ENCODE results near the gene ADAMTS1.

DNA sequence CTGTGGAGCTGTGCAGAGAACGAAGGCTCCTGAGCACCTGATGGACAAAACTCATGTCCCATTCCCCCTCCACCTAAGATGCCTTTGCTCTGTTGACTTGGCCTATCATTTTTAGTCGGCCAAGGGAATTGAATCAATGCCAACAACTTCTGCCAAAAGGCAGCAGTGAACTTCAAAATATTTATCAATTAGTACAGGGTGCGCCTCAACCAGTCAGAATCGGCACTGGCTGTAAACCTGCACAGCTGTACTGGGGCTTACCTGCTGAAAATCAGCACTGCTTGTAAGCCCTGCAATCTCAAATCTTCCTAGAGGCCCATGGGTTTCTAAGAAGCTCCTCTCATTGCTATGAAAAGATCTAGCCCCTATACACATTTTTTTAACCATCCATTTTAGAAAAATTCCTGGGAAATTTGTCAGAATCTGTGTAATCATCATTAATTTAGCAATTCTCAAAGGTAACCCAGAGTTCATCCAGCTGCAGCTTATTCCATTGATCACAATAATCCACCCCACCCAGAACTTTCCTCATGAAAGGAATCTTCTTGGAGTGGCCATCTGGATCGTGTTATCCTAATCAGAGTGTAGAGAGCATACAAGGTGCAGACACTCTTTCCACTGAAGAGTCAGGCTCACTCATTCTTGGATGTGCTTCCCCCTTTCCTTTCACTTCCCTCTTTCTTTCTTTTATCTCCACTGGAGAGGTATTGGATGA is 40.2 kb downstream of the ADAMTS1 start:
- TF ChIP-seq RARB (CRISPR knock-in tag; IDR thresholded peaks at IDR 0.05) (no peak), PPARA (CRISPR knock-in tag; IDR thresholded peaks at IDR 0.05; ENCODE audit: borderline replicate concordance) (no peak), ZNF70 (CRISPR knock-in tag; IDR thresholded peaks at IDR 0.05) (no peak), CSDC2 (CRISPR knock-in tag; IDR thresholded peaks at IDR 0.05) (no peak), TOX (CRISPR knock-in tag; IDR thresholded peaks at IDR 0.05; ENCODE audit: borderline replicate concordance) (peak; percentile 59; the same call in 1 of the 2 replicates), ZNF8 (CRISPR knock-in tag; IDR thresholded peaks at IDR 0.05) (no peak)
- TF ChIP-seq, protein P1, sequence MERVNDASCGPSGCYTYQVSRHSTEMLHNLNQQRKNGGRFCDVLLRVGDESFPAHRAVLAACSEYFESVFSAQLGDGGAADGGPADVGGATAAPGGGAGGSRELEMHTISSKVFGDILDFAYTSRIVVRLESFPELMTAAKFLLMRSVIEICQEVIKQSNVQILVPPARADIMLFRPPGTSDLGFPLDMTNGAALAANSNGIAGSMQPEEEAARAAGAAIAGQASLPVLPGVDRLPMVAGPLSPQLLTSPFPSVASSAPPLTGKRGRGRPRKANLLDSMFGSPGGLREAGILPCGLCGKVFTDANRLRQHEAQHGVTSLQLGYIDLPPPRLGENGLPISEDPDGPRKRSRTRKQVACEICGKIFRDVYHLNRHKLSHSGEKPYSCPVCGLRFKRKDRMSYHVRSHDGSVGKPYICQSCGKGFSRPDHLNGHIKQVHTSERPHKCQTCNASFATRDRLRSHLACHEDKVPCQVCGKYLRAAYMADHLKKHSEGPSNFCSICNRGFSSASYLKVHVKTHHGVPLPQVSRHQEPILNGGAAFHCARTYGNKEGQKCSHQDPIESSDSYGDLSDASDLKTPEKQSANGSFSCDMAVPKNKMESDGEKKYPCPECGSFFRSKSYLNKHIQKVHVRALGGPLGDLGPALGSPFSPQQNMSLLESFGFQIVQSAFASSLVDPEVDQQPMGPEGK (CRISPR knock-in tag; IDR thresholded peaks at IDR 0.05; ENCODE audit: borderline replicate concordance) = no peak
- TF ChIP-seq, protein P2, sequence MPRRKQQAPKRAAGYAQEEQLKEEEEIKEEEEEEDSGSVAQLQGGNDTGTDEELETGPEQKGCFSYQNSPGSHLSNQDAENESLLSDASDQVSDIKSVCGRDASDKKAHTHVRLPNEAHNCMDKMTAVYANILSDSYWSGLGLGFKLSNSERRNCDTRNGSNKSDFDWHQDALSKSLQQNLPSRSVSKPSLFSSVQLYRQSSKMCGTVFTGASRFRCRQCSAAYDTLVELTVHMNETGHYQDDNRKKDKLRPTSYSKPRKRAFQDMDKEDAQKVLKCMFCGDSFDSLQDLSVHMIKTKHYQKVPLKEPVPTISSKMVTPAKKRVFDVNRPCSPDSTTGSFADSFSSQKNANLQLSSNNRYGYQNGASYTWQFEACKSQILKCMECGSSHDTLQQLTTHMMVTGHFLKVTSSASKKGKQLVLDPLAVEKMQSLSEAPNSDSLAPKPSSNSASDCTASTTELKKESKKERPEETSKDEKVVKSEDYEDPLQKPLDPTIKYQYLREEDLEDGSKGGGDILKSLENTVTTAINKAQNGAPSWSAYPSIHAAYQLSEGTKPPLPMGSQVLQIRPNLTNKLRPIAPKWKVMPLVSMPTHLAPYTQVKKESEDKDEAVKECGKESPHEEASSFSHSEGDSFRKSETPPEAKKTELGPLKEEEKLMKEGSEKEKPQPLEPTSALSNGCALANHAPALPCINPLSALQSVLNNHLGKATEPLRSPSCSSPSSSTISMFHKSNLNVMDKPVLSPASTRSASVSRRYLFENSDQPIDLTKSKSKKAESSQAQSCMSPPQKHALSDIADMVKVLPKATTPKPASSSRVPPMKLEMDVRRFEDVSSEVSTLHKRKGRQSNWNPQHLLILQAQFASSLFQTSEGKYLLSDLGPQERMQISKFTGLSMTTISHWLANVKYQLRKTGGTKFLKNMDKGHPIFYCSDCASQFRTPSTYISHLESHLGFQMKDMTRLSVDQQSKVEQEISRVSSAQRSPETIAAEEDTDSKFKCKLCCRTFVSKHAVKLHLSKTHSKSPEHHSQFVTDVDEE (CRISPR knock-in tag; IDR thresholded peaks at IDR 0.05) = no peak
- TF ChIP-seq, protein P3, sequence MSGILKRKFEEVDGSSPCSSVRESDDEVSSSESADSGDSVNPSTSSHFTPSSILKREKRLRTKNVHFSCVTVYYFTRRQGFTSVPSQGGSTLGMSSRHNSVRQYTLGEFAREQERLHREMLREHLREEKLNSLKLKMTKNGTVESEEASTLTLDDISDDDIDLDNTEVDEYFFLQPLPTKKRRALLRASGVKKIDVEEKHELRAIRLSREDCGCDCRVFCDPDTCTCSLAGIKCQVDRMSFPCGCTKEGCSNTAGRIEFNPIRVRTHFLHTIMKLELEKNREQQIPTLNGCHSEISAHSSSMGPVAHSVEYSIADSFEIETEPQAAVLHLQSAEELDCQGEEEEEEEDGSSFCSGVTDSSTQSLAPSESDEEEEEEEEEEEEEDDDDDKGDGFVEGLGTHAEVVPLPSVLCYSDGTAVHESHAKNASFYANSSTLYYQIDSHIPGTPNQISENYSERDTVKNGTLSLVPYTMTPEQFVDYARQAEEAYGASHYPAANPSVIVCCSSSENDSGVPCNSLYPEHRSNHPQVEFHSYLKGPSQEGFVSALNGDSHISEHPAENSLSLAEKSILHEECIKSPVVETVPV (CRISPR knock-in tag; IDR thresholded peaks at IDR 0.05) = no peak
- TF ChIP-seq, protein P4, sequence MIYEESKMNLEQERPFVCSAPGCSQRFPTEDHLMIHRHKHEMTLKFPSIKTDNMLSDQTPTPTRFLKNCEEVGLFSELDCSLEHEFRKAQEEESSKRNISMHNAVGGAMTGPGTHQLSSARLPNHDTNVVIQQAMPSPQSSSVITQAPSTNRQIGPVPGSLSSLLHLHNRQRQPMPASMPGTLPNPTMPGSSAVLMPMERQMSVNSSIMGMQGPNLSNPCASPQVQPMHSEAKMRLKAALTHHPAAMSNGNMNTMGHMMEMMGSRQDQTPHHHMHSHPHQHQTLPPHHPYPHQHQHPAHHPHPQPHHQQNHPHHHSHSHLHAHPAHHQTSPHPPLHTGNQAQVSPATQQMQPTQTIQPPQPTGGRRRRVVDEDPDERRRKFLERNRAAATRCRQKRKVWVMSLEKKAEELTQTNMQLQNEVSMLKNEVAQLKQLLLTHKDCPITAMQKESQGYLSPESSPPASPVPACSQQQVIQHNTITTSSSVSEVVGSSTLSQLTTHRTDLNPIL (CRISPR knock-in tag; IDR thresholded peaks at IDR 0.05; ENCODE audit: low read depth) = no peak
